Small intestine (tissue), 7 donors: ENCODE data around the gene RNASE9. TPM values are rescaled to one million over a fixed set of nuclear protein-coding genes. Genes with fewer than 3 reads are reported as not detected.
"Not testable (repeated sequence)": the region's sequence is repeated elsewhere in the genome, so short reads cannot be mapped to it uniquely, and the experiment has no call there.

Experiments used
- DNase-seq, 2 donors: peaks; one replicate each; pipeline versions ENCODE4 v3.0.0 to v3.0.0-alpha.2; 2013
- FAIRE-seq: peaks from 2 replicates; lab custom pipeline; 2012; peaks lifted over from hg19 to GRCh38; lab: Jason Lieb, UNC
- H3K27ac ChIP-seq, 3 donors: one replicate each; pipeline ENCODE4 v1.5.1; 2013; ENCODE audit warnings: low read length in 2 of 3, mild to moderate bottlenecking in 2 of 3, control low read depth in 1 of 3, inconsistent platforms in 1 of 3, low read depth in 1 of 3, moderate library complexity in 1 of 3
- H3K27me3 ChIP-seq, 3 donors: one replicate each; pipeline ENCODE4 v1.6.1; 2013; ENCODE audit warnings: low read length in 3 of 3, inconsistent platforms in 1 of 3; ENCODE audit not compliant: control insufficient read depth in 3 of 3, insufficient read depth in 3 of 3
- H3K36me3 ChIP-seq, 3 donors: one replicate each; pipeline ENCODE4 v1.6.1; 2013; ENCODE audit warnings: low read length in 3 of 3, inconsistent platforms in 1 of 3, low read depth in 1 of 3, mild to moderate bottlenecking in 1 of 3, moderate library complexity in 1 of 3; ENCODE audit not compliant: control insufficient read depth in 3 of 3, insufficient read depth in 2 of 3
- H3K4me1 ChIP-seq, 3 donors: one replicate each; pipeline ENCODE4 v1.6.1; 2013; ENCODE audit warnings: low read length in 2 of 3, inconsistent platforms in 1 of 3, low read depth in 1 of 3, mild to moderate bottlenecking in 1 of 3, moderate library complexity in 1 of 3; ENCODE audit not compliant: control insufficient read depth in 3 of 3, insufficient read depth in 2 of 3
- H3K4me3 ChIP-seq, 3 donors: one replicate each; pipeline ENCODE4 v1.5.1; 2013; ENCODE audit warnings: low read length in 3 of 3, control low read depth in 1 of 3, inconsistent platforms in 1 of 3, low read depth in 1 of 3, mild to moderate bottlenecking in 1 of 3, moderate library complexity in 1 of 3
- H3K9me3 ChIP-seq, 2 donors: one replicate each; pipeline ENCODE4 v1.6.1; 2013; ENCODE audit warnings: low read depth in 1 of 2, low read length in 1 of 2; ENCODE audit not compliant: control insufficient read depth in 2 of 2, insufficient read depth in 1 of 2
- WGBS, 3 donors: extraction: QIAGEN DNeasy Blood & Tissue Kit; methylation state at CpG; one replicate each; pipeline ENCODE4 v1.1.7; 2013; 5-methylcytosine and 5-hydroxymethylcytosine counted together
- polyA plus RNA-seq, 4 donors: library from polyadenylated mRNA; stranded (reverse) in 3 of 4; unstranded in 1 of 4; fragments of 200-250 nt in 3 of 4; fragments of 120-200 nt in 1 of 4; gene quantifications; one replicate each; pipeline versions ENCODE4 v1.2.1 to v1.2.3, GENCODE V29; 2013
- donor health status: healthy with polysubstance abuse.
- donor health status: control.
- donor health status: control.
- donor health status: Bipolar disorder and iron deficiency.
- donor health status: healthy.

The RNASE9 gene
- polyA plus RNA-seq, 4 donors, result not detected

DNA sequence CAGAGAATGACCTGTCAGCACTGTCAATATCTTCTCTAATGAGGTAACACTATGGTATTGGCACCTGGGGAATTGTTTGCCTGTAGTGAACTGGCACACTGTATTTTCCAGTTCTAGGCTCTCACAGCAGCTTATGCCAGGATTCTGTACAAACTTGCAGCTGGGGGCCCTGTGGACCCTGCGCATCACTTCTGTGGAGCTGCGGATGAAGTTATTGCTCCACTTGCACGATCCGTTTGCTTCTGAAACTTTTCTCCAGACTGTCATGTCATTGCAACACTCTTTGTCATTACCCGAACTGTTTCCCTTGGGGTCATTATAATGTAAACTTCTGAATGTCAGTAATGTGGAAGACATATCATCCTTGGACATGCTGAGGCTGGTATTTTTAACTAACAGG, 23.1 kb upstream of the RNASE9 start:
- Histone ChIP-seq H3K27me3 (peaks cover 0 to 2% (median 0%) of the 10 kb centered on the region in 3 donors), H3K9me3 (no peaks in the 10 kb centered on the region), H3K4me1 (no peaks in the 10 kb centered on the region), H3K27ac (no peak overlapping the region), H3K4me3 (no peak overlapping the region), H3K36me3 (no peaks in the 10 kb centered on the region)
- DNase-seq (no peak), FAIRE-seq (no peak)
- 74 to 85% (median 80%) methylated on average over 5 of the region's 5 CpGs for WGBS, 3 donors

DNA sequence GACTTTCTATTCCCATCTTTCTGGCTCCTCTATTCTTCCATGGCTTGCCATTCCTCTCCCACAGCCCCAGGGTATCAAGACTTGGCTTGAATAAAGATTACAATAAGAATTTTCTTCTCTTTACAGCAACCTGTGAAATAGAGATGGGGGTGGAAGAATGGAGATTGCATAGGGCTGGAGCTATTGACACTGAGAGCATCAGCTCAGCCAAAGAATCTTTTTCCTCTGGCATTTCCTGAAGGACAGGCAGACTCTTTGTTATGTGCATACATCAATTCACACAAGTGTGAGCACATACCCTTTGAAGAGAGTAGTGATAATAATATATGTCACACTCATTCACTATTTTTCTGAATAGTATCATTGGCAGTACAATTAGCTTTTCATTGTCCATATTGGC, 22.3 kb upstream of the RNASE9 start:
- DNase-seq (no peak), FAIRE-seq (no peak)
- no peak overlapping the region for H3K4me3 ChIP-seq
- peaks cover 0 to 2% (median 0%) of the 10 kb centered on the region in 3 donors for H3K27me3 ChIP-seq
- no peak overlapping the region for H3K27ac ChIP-seq
- no peaks in the 10 kb centered on the region for H3K4me1 ChIP-seq
- no peaks in the 10 kb centered on the region for H3K36me3 ChIP-seq
- no peaks in the 10 kb centered on the region for H3K9me3 ChIP-seq

DNA sequence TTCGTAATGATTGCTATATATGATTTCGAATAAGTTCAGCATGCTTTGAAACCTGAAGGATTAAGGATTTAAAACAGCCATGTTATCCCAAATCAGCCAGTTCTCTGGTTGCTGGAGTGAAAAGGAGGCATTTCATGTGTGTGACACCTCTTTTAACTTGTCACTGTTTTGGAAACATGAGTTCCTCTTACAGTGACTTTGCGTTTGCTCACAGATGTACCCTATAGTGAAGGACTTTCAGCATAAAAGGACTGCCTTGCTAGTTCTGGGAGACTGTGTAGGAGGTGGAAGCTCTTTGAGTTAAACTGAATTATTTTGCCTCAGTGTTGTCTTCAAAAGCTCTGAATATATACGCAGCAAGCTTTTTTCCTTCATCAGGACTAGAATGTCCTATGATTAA, 19.4 kb upstream of the RNASE9 start:
- Histone ChIP-seq H3K27ac (no peak overlapping the region), H3K27me3 (peaks cover 0 to 2% (median 0%) of the 10 kb centered on the region in 3 donors), H3K36me3 (no peaks in the 10 kb centered on the region), H3K4me1 (no peaks in the 10 kb centered on the region), H3K4me3 (no peak overlapping the region), H3K9me3 (no peaks in the 10 kb centered on the region)
- DNase-seq, result no peak
- FAIRE-seq, result no peak
- 81 to 84% (median 81%) methylated on average over 4 of the region's 4 CpGs for WGBS, 3 donors

DNA sequence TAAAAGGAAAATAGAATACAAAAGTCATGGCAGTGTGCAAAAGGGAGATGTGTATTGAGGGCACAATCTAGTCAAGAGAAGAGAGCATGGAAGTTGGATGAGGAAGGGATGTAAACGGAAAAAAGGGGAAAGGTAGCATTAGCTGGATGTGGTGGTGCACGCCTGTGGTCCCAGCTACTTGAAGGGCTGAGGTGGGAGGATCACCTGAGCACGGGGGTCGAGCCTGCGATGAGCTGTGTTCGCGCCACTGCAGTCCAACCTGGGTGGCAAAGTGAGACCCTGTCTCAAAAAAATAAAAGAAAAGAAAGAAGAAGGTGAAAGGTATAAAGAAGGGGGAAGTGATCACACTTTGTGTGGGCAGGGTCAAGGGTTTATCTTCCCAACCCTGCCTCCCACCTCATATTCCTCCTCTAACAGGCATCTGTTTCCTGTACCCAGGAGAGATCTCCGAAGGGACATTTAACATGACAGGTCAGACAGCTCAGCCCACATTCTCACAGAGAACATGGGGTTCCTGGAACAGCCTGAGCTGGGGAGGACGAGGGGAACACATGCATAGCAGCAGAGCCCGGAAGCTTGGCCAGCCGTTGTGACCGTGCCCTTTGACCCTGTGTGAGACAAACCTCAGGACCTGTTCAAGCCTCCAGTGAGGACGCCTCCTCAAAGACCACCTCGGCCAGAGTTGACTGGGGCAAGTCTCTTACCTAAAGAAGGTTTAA, 18.1 kb upstream of the RNASE9 start:
- Histone ChIP-seq H3K36me3 (no peaks in the 10 kb centered on the region), H3K9me3 (no peaks in the 10 kb centered on the region), H3K4me1 (no peaks in the 10 kb centered on the region), H3K27me3 (peaks cover 0 to 2% (median 0%) of the 10 kb centered on the region in 3 donors), H3K4me3 (no peak overlapping the region), H3K27ac (no peak overlapping the region)
- FAIRE-seq (no peak), DNase-seq (no peak)
- WGBS, 3 donors, result 72 to 82% (median 80%) methylated on average over 14 of the region's 14 CpGs

DNA sequence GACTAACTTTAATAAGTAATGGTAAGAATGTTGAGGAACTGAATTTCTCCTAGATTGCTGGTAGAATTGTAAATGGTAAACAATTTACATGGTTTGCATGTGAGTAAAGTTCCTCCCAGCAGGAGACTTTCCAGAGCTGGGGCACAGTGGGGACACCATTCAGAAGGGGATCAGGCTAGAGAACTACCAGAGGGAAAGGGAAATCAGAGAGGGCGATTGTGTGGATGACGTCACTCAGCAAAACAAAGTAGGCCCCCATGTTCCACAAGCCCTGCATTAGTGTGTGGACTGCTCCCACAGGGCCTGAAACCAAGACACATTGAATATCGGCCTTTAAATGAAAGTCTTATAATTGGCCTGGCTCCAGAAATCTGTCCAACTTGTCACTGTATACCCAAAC, 17.5 kb upstream of the RNASE9 start:
- no peaks in the 10 kb centered on the region for H3K9me3 ChIP-seq
- H3K4me3 ChIP-seq, result no peak overlapping the region
- H3K4me1 ChIP-seq, result no peaks in the 10 kb centered on the region
- no peak for FAIRE-seq
- peaks cover 0 to 2% (median 0%) of the 10 kb centered on the region in 3 donors for H3K27me3 ChIP-seq
- 60 to 94% (median 90%) methylated on average over 3 of the region's 3 CpGs for WGBS, 3 donors
- no peaks in the 10 kb centered on the region for H3K36me3 ChIP-seq
- DNase-seq, result no peak
- no peak overlapping the region for H3K27ac ChIP-seq

DNA sequence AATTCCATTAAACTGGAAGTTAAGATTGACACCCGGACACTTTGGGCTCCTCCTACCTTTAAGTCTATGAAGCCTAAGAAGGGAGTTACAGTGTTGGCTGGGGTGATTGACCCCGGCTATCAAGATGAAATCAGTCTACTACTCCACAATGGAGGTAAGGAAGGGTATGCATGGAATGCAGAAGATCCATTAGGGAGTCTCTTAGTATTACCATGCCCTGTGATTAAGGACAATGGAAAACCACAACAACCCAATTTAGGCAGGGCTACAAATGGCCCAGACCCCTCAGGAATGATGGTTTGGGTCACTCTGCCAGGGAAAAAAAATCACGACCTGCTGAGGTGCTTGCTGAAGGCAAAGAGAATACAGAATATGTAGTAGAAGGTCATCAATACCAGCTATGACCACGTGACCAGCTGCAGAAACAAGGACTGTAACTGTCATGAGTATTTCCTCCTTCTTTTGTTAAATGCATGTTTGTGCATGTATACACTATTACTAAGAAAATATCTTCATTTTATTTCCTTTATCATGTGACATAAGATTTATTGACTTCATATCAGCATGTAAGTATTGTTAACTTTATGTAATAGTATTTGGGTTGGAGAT, 11.6 kb upstream of the RNASE9 start:
- not testable (repeated sequence) for H3K4me3 ChIP-seq, H3K36me3 ChIP-seq, H3K27me3 ChIP-seq, DNase-seq, FAIRE-seq, H3K4me1 ChIP-seq, H3K27ac ChIP-seq
- 59 to 71% (median 66%) methylated on average over 4 of the region's 4 CpGs for WGBS, 3 donors
- H3K9me3 ChIP-seq, result peaks cover 0 to 13% of the 10 kb centered on the region in 2 donors

DNA sequence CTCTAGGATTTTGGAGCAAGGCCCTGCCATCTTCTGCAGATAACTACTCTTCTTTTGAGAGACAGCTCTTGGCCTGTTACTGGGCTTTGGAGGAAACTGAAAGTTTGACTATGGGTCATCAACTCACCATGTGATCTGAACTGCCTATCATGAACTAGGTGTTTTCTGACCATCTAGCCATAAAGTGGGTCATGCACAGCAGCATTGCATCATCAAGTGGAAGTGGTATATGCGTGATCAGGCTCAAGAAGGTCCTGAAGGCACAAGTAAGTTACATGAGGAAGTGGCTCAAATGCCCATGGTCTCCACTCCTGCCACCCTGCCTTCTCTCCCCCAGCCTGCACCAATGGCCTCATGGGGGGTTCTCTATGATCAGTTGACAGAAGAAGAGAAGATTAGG, 9.9 kb upstream of the RNASE9 start:
- H3K36me3 ChIP-seq, H3K27me3 ChIP-seq, FAIRE-seq, H3K4me1 ChIP-seq, H3K27ac ChIP-seq, H3K4me3 ChIP-seq: not testable (repeated sequence)
- peaks cover 0 to 13% of the 10 kb centered on the region in 2 donors for H3K9me3 ChIP-seq
- 63 to 71% (median 69%) methylated on average over 1 of the region's 1 CpG for WGBS, 3 donors
- peak in 1 of 2 donors; percentile 29 for DNase-seq

DNA sequence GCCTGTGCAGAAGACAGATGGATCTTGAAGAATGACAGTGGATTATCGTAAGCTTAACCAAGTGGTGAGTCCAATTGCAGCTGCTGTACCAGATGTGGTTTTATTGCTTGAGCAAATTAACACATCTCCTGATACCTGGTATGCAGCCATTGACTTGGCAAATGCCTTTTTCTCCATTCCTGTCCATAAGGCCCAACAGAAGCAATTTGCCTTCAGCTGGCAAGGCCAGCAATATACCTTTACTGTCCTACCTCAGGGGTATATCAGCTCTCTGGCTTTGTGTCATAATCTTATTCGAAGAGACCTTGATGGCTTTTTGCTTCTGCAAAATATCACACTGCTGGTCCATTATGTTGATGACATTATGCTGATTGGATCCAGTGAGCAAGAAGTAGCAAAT, 9.0 kb upstream of the RNASE9 start:
- not testable (repeated sequence) for H3K4me3 ChIP-seq, DNase-seq, H3K27ac ChIP-seq, H3K4me1 ChIP-seq, H3K36me3 ChIP-seq, FAIRE-seq, H3K27me3 ChIP-seq
- peaks cover 0 to 13% of the 10 kb centered on the region in 2 donors for H3K9me3 ChIP-seq
- 84 to 91% (median 86%) methylated on average over 2 of the region's 2 CpGs for WGBS, 3 donors
